Keratinocyte (primary cell): Measurements from ENCODE around the gene ARHGEF33. TPM values are rescaled to one million over a fixed set of nuclear protein-coding genes. Genes with fewer than 3 reads are reported as not detected.

Experiments
- DNase-seq: peaks from one replicate; pipeline ENCODE4 v3.0.0-alpha.2; 2011; ENCODE audit warnings: low read depth, missing footprints, low spot score
- FAIRE-seq: peaks from 2 replicates; lab custom pipeline; 2011; peaks lifted over from hg19 to GRCh38; lab: Jason Lieb, UNC
- H2AFZ ChIP-seq: 2 replicates; pipeline ENCODE4 v1.6.0; 2012; ENCODE audit warnings: low read length, control low read depth, inconsistent platforms; ENCODE audit not compliant: control insufficient read depth
- H3K27ac ChIP-seq: 2 replicates; pipeline ENCODE4 v1.5.1; 2011; ENCODE audit warnings: low read length; ENCODE audit not compliant: control insufficient read depth, insufficient read depth
- H3K27me3 ChIP-seq: 3 replicates; pipeline ENCODE4 v1.6.0; 2011; ENCODE audit warnings: low read length; ENCODE audit not compliant: control insufficient read depth, insufficient read depth; ENCODE audit errors: extremely low read depth
- H3K36me3 ChIP-seq, 2 experiments: 2 replicates in 1 of 2; 3 replicates in 1 of 2; pipeline ENCODE4 v1.5.1; 2011; ENCODE audit warnings: low read length in 2 of 2, mild to moderate bottlenecking in 1 of 2; ENCODE audit not compliant: control insufficient read depth in 2 of 2, insufficient read depth in 2 of 2; ENCODE audit errors: extremely low read depth in 1 of 2
- H3K4me1 ChIP-seq: 3 replicates; pipeline ENCODE4 v1.5.1; 2011; ENCODE audit warnings: low read length; ENCODE audit not compliant: control insufficient read depth, insufficient read depth; ENCODE audit errors: extremely low read depth
- H3K4me2 ChIP-seq: 3 replicates; pipeline ENCODE4 v1.6.0; 2011; ENCODE audit warnings: low read depth, low read length; ENCODE audit not compliant: control insufficient read depth, insufficient read depth; ENCODE audit errors: extremely low read depth
- H3K4me3 ChIP-seq, 3 experiments: fragments of 200-600 bp in 1 of 3; sonication (generic) in 1 of 3; 2 replicates in 2 of 3; 3 replicates in 1 of 3; pipeline ENCODE4 v1.5.1; 2011 to 2016; ENCODE audit warnings: low read length in 3 of 3, mild to moderate bottlenecking in 3 of 3, control low read depth in 2 of 3, inconsistent platforms in 1 of 3, low read depth in 1 of 3, mixed read lengths in 1 of 3, mixed run types in 1 of 3, moderate library complexity in 1 of 3; ENCODE audit not compliant: control insufficient read depth in 2 of 3, insufficient read depth in 2 of 3; ENCODE audit errors: extremely low read depth in 1 of 3
- H3K79me2 ChIP-seq: 2 replicates; pipeline ENCODE4 v1.6.0; 2012; ENCODE audit warnings: low read length; ENCODE audit not compliant: control insufficient read depth, insufficient read depth
- H3K9ac ChIP-seq: 3 replicates; pipeline ENCODE4 v1.6.0; 2011; ENCODE audit warnings: low read length; ENCODE audit not compliant: control insufficient read depth, insufficient read depth; ENCODE audit errors: extremely low read depth
- H3K9me1 ChIP-seq: 3 replicates; pipeline ENCODE4 v1.6.0; 2011; ENCODE audit warnings: low read length; ENCODE audit not compliant: control insufficient read depth, insufficient read depth; ENCODE audit errors: extremely low read depth
- H3K9me3 ChIP-seq: 2 replicates; pipeline ENCODE4 v1.5.1; 2012; ENCODE audit warnings: low read depth, low read length; ENCODE audit not compliant: control insufficient read depth
- H4K20me1 ChIP-seq: 3 replicates; pipeline ENCODE4 v1.6.0; 2011; ENCODE audit warnings: low read length; ENCODE audit not compliant: control insufficient read depth, insufficient read depth; ENCODE audit errors: extremely low read depth
- EZH2 ChIP-seq: IDR thresholded peaks from one replicate; pipeline ENCODE4 v1.6.1; 2012; ENCODE audit warnings: inconsistent platforms, mild to moderate bottlenecking, low read length, moderate library complexity
- dilution Hi-C: fragments of 300-500 bp; cut with MboI; formaldehyde crosslinking; loops from one replicate; pipeline ENCODE4 v1.7.0; 2020; ENCODE audit warnings: low sequenced_read_pairs; ENCODE audit not compliant: extremely low pct_ligation_motif_present
- polyA plus RNA-seq, 5 experiments: library from polyadenylated mRNA; depleted of rRNA in 3 of 5; stranded (reverse) in 3 of 5; stranded (forward) in 1 of 5; unstranded in 1 of 5; fragments of >200 nt; gene quantifications; 1 replicate in 1 of 5; 2 replicates in 3 of 5; 3 replicates in 1 of 5; pipeline versions ENCODE4 v1.2.1 to v1.2.3, GENCODE V29; 2011 to 2012; ENCODE audit warnings: missing spikeins in 2 of 5, low read depth in 1 of 5, low replicate concordance in 1 of 5
- small RNA-seq, 3 experiments: library from RNA; depleted of rRNA; stranded (forward); fragments of <200 nt; gene quantifications; one replicate each; pipeline ENCODE3, GENCODE V24; 2012; ENCODE audit warnings: low read depth in 3 of 3, low replicate concordance in 1 of 3; ENCODE audit not compliant: insufficient read length in 3 of 3
- TF ChIP-seq, protein P1 (sequence below), 3 experiments: IDR thresholded peaks in 1 of 3; conservative IDR thresholded peaks in 1 of 3; optimal IDR thresholded peaks in 1 of 3; 2 replicates in 2 of 3; 3 replicates in 1 of 3; pipeline versions ENCODE3 to v1.5.1; 2011; ENCODE audit warnings: low read length in 3 of 3, mild to moderate bottlenecking in 3 of 3, moderate library complexity in 2 of 3, control low read depth in 1 of 3, inconsistent platforms in 1 of 3; ENCODE audit not compliant: insufficient read depth in 2 of 3; ENCODE audit errors: extremely low read depth in 1 of 3

Gene ARHGEF33
- polyA plus RNA-seq, 1 donor (not counting 4 experiments of a cell fraction or from before 2014, with no cell fraction given): 0.09 TPM

DNA sequence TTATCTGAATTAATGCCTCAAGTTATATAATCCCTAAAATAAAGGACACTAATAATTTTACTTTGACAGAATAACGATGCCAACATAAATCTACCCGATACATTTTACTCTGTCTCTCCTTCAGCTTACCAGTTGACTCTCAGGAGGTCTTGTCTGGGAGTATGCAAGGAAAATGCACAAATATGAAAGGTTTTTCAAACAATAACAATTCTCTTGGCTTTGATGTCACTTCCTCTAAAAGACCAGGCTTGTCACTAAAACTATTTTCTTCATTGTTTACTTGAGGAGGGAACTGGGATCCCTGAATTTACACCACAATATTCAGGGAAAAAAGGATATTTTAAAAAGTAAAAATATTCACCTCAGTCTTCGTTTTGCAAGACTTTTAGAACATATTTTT, 134.0 kb downstream of the ARHGEF33 start:
- Histone ChIP-seq H3K4me3 (no peak overlapping the region), H3K79me2 (no peaks in the 10 kb centered on the region), H3K4me1 (peaks cover 7% of the 10 kb centered on the region), H3K9ac (no peak overlapping the region), H3K36me3 (no peaks in the 10 kb centered on the region), H3K27me3 (no peaks in the 10 kb centered on the region), H3K4me2 (no peak overlapping the region), H3K9me1 (no peaks in the 10 kb centered on the region), H3K9me3 (no peaks in the 10 kb centered on the region), H2AFZ (no peak overlapping the region), H4K20me1 (no peaks in the 10 kb centered on the region), H3K27ac (no peak overlapping the region)
- FAIRE-seq: no peak
- dilution Hi-C loops: no loop called here
- no peak for TF ChIP-seq EZH2
- TF ChIP-seq, protein P1, sequence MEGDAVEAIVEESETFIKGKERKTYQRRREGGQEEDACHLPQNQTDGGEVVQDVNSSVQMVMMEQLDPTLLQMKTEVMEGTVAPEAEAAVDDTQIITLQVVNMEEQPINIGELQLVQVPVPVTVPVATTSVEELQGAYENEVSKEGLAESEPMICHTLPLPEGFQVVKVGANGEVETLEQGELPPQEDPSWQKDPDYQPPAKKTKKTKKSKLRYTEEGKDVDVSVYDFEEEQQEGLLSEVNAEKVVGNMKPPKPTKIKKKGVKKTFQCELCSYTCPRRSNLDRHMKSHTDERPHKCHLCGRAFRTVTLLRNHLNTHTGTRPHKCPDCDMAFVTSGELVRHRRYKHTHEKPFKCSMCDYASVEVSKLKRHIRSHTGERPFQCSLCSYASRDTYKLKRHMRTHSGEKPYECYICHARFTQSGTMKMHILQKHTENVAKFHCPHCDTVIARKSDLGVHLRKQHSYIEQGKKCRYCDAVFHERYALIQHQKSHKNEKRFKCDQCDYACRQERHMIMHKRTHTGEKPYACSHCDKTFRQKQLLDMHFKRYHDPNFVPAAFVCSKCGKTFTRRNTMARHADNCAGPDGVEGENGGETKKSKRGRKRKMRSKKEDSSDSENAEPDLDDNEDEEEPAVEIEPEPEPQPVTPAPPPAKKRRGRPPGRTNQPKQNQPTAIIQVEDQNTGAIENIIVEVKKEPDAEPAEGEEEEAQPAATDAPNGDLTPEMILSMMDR (optimal IDR thresholded peaks at IDR 0.05 in 1 of 3, IDR thresholded peaks at IDR 0.05 in 1 of 3, conservative IDR thresholded peaks at IDR 0.05 in 1 of 3; ENCODE audit: extremely low read depth in 1 of 3, insufficient read depth in 2 of 3, low read length in 3 of 3): no peak
- DNase-seq: no peak

DNA sequence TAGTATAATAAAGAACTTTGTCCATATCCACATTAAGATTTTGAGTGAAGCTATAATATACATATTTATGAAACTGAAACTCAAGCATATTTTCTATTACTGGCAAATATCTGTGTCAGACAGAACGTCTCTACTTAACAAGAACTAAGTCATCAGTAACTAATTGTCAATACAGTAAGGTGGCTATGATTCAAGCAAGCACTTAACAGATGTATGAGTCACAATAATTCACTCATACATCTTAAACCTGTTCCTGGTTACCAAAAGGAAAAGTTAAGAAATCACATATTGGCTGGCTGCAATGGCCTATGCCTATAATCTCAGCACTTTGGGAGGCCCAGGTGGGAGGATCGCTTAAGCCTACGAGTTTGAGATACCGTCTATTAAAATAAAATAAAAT, 135.2 kb downstream of the ARHGEF33 start:
- FAIRE-seq: no peak
- peaks cover 7% of the 10 kb centered on the region for H3K4me1 ChIP-seq
- DNase-seq: peak; percentile 13
- no peaks in the 10 kb centered on the region for H4K20me1 ChIP-seq
- dilution Hi-C loops: no loop called here
- peak overlapping the region; percentile 26 for H3K27ac ChIP-seq
- H2AFZ ChIP-seq: no peak overlapping the region
- H3K9ac ChIP-seq: no peak overlapping the region
- H3K4me2 ChIP-seq: no peak overlapping the region
- H3K9me3 ChIP-seq: no peaks in the 10 kb centered on the region
- H3K4me3 ChIP-seq: no peak overlapping the region
- no peaks in the 10 kb centered on the region for H3K9me1 ChIP-seq
- no peaks in the 10 kb centered on the region for H3K27me3 ChIP-seq
- H3K79me2 ChIP-seq: no peaks in the 10 kb centered on the region
- no peaks in the 10 kb centered on the region for H3K36me3 ChIP-seq
- TF ChIP-seq, protein P1 (optimal IDR thresholded peaks at IDR 0.05 in 1 of 3, IDR thresholded peaks at IDR 0.05 in 1 of 3, conservative IDR thresholded peaks at IDR 0.05 in 1 of 3; ENCODE audit: extremely low read depth in 1 of 3, insufficient read depth in 2 of 3, low read length in 3 of 3): no peak
- TF ChIP-seq EZH2: no peak

Small RNAs within 50 kb of the gene (small RNA-seq; reads per million reads assigned to genes)
- gene RN7SL96P (0 reads per million in 3 experiments), gene RNU6-851P (0 reads per million in 3 experiments)

Other genes with a start within 250 kb of the ARHGEF33 start
- gene GALM, start 223.8 kb upstream of the ARHGEF33 start, polyA plus RNA-seq: 1.2 to 1.5 TPM (median 1.2 TPM) in 3 replicates
- gene SRSF7, start 138.5 kb upstream of the ARHGEF33 start, polyA plus RNA-seq: 193 to 316 TPM (median 229 TPM) in 3 replicates
- gene GEMIN6, start 111.7 kb upstream of the ARHGEF33 start, polyA plus RNA-seq: 17.3 to 29.1 TPM (median 20.2 TPM) in 3 replicates
- 18.4 to 19.0 TPM (median 18.6 TPM) in 3 replicates for gene DHX57, start 13.9 kb upstream of the ARHGEF33 start, polyA plus RNA-seq
- gene MORN2, start 13.9 kb upstream of the ARHGEF33 start, polyA plus RNA-seq: 12.3 to 22.5 TPM (median 15.0 TPM) in 3 replicates
- 16.5 to 21.5 TPM (median 17.2 TPM) in 3 replicates for gene SOS1, start 231.2 kb downstream of the ARHGEF33 start, polyA plus RNA-seq